Neural progenitor cell (in vitro differentiated cells): ENCODE results near the gene WDR53. TPM values are rescaled to one million over a fixed set of nuclear protein-coding genes. Genes with fewer than 3 reads are reported as not detected.
A peak's percentile ranks its signal among the peaks of the same experiment; 100 is the strongest.

Experiments used
- DNase-seq: peaks from one replicate; pipeline ENCODE4 v3.0.0-alpha.2; 2016; ENCODE audit warnings: low spot score
- H2AFZ ChIP-seq: fragments of 200-600 bp; sonication (generic); replicated peaks from 2 replicates; pipeline ENCODE4 v1.6.1; 2016; ENCODE audit warnings: antibody characterized with exemption
- H3F3A ChIP-seq: fragments of 200-600 bp; sonication (generic); 2 replicates; pipeline ENCODE4 v1.6.1; 2016; ENCODE audit warnings: antibody characterized with exemption, low read depth
- H3K27ac ChIP-seq: fragments of 200-600 bp; sonication (generic); 2 replicates; pipeline ENCODE4 v1.5.1; 2016; ENCODE audit warnings: mild to moderate bottlenecking
- H3K27me3 ChIP-seq: fragments of 200-600 bp; sonication (generic); 2 replicates; pipeline ENCODE4 v1.6.1; 2016; ENCODE audit warnings: mild to moderate bottlenecking, moderate library complexity
- H3K36me3 ChIP-seq: fragments of 200-600 bp; sonication (generic); 2 replicates; pipeline ENCODE4 v1.5.1; 2016
- H3K4me1 ChIP-seq: fragments of 200-600 bp; sonication (generic); 2 replicates; pipeline ENCODE4 v1.6.1; 2016; ENCODE audit warnings: mixed run types
- H3K4me2 ChIP-seq: fragments of 200-600 bp; sonication (generic); 2 replicates; pipeline ENCODE4 v1.6.1; 2016
- H3K4me3 ChIP-seq: fragments of 200-600 bp; sonication (generic); 2 replicates; pipeline ENCODE4 v1.5.1; 2016
- H3K79me2 ChIP-seq: fragments of 200-600 bp; sonication (generic); 2 replicates; pipeline ENCODE4 v1.6.1; 2016; ENCODE audit warnings: low read depth
- H3K9ac ChIP-seq: fragments of 200-600 bp; sonication (generic); 2 replicates; pipeline ENCODE4 v1.6.1; 2016
- H3K9me3 ChIP-seq: fragments of 200-600 bp; sonication (generic); 2 replicates; pipeline ENCODE4 v1.5.1; 2016; ENCODE audit warnings: low read depth
- H4K20me1 ChIP-seq: fragments of 200-600 bp; sonication (generic); 2 replicates; pipeline ENCODE4 v1.6.1; 2016; ENCODE audit warnings: low read depth
- H3K27ac Mint-ChIP-seq: 3 replicates; pipeline ENCODE4 v1.8.0; 2021; ENCODE audit warnings: mixed read lengths
- H3K27me3 Mint-ChIP-seq: 2 replicates; pipeline ENCODE4 v1.8.0; 2022; ENCODE audit warnings: low read depth, mild to moderate bottlenecking, inconsistent platforms, moderate library complexity, mixed read lengths; ENCODE audit not compliant: insufficient read depth
- H3K36me3 Mint-ChIP-seq: 3 replicates; pipeline ENCODE4 v1.8.0; 2021; ENCODE audit warnings: mixed read lengths
- H3K4me1 Mint-ChIP-seq: 3 replicates; pipeline ENCODE4 v1.8.0; 2021; ENCODE audit warnings: mixed read lengths
- H3K4me3 Mint-ChIP-seq: 3 replicates; pipeline ENCODE4 v1.8.0; 2021; ENCODE audit warnings: mild to moderate bottlenecking, moderate library complexity, mixed read lengths
- H3K9me3 Mint-ChIP-seq: 3 replicates; pipeline ENCODE4 v1.8.0; 2020; ENCODE audit warnings: mixed read lengths
- EZH2 ChIP-seq: fragments of 200-600 bp; sonication (generic); IDR thresholded peaks from 2 replicates; pipeline ENCODE4 v1.6.1; 2017; ENCODE audit warnings: antibody characterized with exemption, mild to moderate bottlenecking, moderate library complexity
- EZH2phosphoT487 ChIP-seq: fragments of 200-600 bp; sonication (generic); IDR thresholded peaks from 2 replicates; pipeline ENCODE4 v1.6.1; 2017; ENCODE audit warnings: antibody characterized with exemption
- total RNA-seq: library from RNA; depleted of rRNA; stranded (reverse); fragments of >200 nt; gene quantifications from 2 replicates; pipeline ENCODE4 v1.2.3, GENCODE V29; 2015; ENCODE audit warnings: low replicate concordance
- TF ChIP-seq, protein P1 (sequence below): fragments of 200-600 bp; sonication (generic); IDR thresholded peaks from 2 replicates; pipeline ENCODE4 v1.5.1; 2017; ENCODE audit warnings: antibody characterized with exemption, mild to moderate bottlenecking

WDR53 gene
- total RNA-seq, 1 donor from 2014 or later = 9.7 TPM

DNA sequence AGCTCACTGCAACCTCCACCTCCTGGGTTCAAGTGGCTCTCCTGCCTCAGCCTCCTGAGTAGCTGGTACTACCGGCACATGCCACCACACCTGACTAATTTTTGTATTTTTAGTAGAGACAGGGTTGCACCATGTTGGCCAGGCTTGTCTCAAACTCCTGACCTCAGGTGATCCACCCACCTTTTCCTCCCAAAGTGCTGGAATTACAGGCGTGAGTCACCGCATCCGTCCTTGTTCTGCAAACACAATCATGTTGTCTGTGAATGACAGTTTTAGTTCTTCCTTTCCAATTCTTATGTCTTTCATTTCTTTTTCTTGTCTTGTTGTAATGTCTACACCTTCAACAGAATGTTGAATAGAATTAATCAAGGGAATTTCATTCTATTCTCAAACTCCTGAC is 36.9 kb downstream of the WDR53 start:
- peaks cover 32% of the 10 kb centered on the region for H3K9me3 Mint-ChIP-seq
- peaks cover 27% of the 10 kb centered on the region for H3K27me3 ChIP-seq
- peaks cover 15% of the 10 kb centered on the region for H3K27me3 Mint-ChIP-seq
- no peak overlapping the region for H3K27ac ChIP-seq
- H3K9ac ChIP-seq = no peak overlapping the region
- no peaks in the 10 kb centered on the region for H3K79me2 ChIP-seq
- no peak overlapping the region for H3K4me3 Mint-ChIP-seq
- no peaks in the 10 kb centered on the region for H3K4me1 ChIP-seq
- peaks cover 17% of the 10 kb centered on the region for H3K4me1 Mint-ChIP-seq
- no peaks in the 10 kb centered on the region for H3F3A ChIP-seq
- no peak overlapping the region for H2AFZ ChIP-seq
- TF ChIP-seq EZH2 = no peak
- TF ChIP-seq EZH2phosphoT487 = no peak
- no peak overlapping the region for H3K4me2 ChIP-seq
- no peaks in the 10 kb centered on the region for H3K36me3 ChIP-seq
- no peaks in the 10 kb centered on the region for H4K20me1 ChIP-seq
- H3K9me3 ChIP-seq = peaks cover 4% of the 10 kb centered on the region
- no peak overlapping the region for H3K27ac Mint-ChIP-seq
- H3K36me3 Mint-ChIP-seq = peaks cover 7% of the 10 kb centered on the region
- no peak for DNase-seq
- no peak overlapping the region for H3K4me3 ChIP-seq

DNA sequence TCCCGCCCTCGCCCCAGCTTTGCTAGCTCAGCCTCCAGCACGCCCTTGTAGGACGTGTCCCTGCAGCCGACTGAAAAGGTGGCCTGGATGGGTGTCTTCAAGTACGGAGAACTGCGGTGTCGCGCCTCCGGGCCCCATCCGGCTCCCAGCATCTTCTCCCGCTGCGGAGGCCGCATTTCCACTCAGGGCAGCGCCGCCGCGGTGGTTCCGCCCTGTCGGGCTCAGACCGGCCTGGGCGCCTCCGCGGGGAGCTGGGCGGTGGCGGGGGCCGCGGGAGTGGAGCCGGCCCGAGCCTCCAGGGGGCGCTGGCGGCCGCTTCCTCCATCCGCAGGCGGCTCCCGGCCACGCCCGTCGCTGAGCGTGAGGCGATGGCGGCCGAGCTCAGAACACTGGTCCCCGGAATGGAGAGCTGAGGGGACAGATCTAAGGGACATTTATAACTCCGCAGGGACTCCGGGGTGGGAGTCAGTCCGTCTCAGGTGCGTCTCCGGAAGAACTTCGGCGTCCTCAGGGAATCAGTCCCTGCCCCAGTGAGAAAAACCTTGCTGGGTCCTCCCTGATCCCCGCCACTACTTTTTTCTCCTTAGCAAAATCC is 39.6 kb downstream of the WDR53 start:
- Mint-ChIP-seq H3K27ac (no peak overlapping the region), H3K9me3 (peaks cover 39% of the 10 kb centered on the region), H3K36me3 (peaks cover 7% of the 10 kb centered on the region), H3K4me3 (no peak overlapping the region), H3K27me3 (peaks cover 13% of the 10 kb centered on the region), H3K4me1 (peaks cover 12% of the 10 kb centered on the region)
- H4K20me1 ChIP-seq = no peaks in the 10 kb centered on the region
- H2AFZ ChIP-seq = peak overlapping the region; percentile 80
- no peak overlapping the region for H3K9ac ChIP-seq
- TF ChIP-seq, protein P1, sequence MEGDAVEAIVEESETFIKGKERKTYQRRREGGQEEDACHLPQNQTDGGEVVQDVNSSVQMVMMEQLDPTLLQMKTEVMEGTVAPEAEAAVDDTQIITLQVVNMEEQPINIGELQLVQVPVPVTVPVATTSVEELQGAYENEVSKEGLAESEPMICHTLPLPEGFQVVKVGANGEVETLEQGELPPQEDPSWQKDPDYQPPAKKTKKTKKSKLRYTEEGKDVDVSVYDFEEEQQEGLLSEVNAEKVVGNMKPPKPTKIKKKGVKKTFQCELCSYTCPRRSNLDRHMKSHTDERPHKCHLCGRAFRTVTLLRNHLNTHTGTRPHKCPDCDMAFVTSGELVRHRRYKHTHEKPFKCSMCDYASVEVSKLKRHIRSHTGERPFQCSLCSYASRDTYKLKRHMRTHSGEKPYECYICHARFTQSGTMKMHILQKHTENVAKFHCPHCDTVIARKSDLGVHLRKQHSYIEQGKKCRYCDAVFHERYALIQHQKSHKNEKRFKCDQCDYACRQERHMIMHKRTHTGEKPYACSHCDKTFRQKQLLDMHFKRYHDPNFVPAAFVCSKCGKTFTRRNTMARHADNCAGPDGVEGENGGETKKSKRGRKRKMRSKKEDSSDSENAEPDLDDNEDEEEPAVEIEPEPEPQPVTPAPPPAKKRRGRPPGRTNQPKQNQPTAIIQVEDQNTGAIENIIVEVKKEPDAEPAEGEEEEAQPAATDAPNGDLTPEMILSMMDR = peak; percentile 86
- no peak for TF ChIP-seq EZH2phosphoT487
- TF ChIP-seq EZH2 = peak; percentile 63
- no peaks in the 10 kb centered on the region for H3K36me3 ChIP-seq
- peak overlapping the region; percentile 85 for H3K4me2 ChIP-seq
- H3K27ac ChIP-seq = no peak overlapping the region
- H3K27me3 ChIP-seq = peaks cover 26% of the 10 kb centered on the region
- DNase-seq = peak; percentile 88
- H3F3A ChIP-seq = no peaks in the 10 kb centered on the region
- H3K4me1 ChIP-seq = no peaks in the 10 kb centered on the region
- H3K79me2 ChIP-seq = no peaks in the 10 kb centered on the region
- peak overlapping the region; percentile 51 for H3K4me3 ChIP-seq
- H3K9me3 ChIP-seq = peaks cover 4% of the 10 kb centered on the region

DNA sequence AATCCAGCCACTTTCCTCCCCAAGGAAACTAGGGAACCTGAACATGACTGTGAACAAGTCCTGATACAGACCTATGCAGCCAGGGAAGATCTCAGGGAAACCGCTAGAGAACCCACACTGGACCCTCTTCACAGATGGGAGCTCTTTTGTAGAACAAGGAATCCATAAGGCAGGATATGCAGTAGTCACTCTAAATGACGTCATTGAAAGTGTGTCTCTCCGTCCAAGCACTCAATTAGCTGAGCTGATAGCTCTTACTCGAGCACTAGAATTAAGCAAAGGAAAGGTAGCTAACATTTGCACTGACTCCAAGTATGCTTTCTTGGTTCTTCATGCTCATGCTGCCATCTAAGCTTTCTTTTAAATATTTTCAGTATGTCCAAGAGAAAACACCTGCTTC is 43.2 kb downstream of the WDR53 start:
- no peaks in the 10 kb centered on the region for H3K36me3 Mint-ChIP-seq
- H3K4me1 Mint-ChIP-seq = no peaks in the 10 kb centered on the region
- no peak overlapping the region for H3K27ac ChIP-seq
- H3K9ac ChIP-seq = no peak overlapping the region
- no peaks in the 10 kb centered on the region for H3K4me1 ChIP-seq
- peaks cover 45% of the 10 kb centered on the region for H3K9me3 Mint-ChIP-seq
- no peak overlapping the region for H3K4me3 ChIP-seq
- no peak overlapping the region for H3K4me2 ChIP-seq
- H2AFZ ChIP-seq = no peak overlapping the region
- no peak for DNase-seq
- H3K9me3 ChIP-seq = peaks cover 5% of the 10 kb centered on the region
- no peaks in the 10 kb centered on the region for H3F3A ChIP-seq
- no peaks in the 10 kb centered on the region for H4K20me1 ChIP-seq
- no peak for TF ChIP-seq EZH2phosphoT487
- TF ChIP-seq, protein P1 = no peak
- no peak for TF ChIP-seq EZH2
- no peak overlapping the region for H3K4me3 Mint-ChIP-seq
- H3K27me3 Mint-ChIP-seq = peaks cover 11% of the 10 kb centered on the region
- peaks cover 7% of the 10 kb centered on the region for H3K27me3 ChIP-seq
- H3K27ac Mint-ChIP-seq = no peak overlapping the region
- H3K79me2 ChIP-seq = no peaks in the 10 kb centered on the region
- no peaks in the 10 kb centered on the region for H3K36me3 ChIP-seq

DNA sequence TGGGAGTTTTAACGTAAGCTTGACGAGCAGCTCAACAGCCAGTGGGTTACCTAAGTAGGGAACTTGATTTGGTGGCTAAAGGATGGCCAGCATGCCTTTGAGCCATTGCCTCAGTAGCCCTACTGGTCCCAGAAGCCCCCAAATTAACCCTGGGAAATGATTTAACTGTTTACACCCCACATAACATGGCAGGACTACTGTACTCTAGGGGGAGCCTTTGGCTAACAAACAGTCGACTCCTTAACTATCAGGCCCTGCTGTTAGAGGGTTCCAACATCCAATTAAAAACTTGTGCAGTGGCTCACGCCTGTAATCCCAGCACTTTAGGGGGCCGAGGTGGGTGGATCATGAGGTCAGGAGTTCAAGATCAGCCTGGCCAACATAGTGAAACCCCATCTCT is 43.8 kb downstream of the WDR53 start:
- Mint-ChIP-seq H3K27me3 (peaks cover 11% of the 10 kb centered on the region), H3K9me3 (peaks cover 50% of the 10 kb centered on the region), H3K36me3 (no peaks in the 10 kb centered on the region), H3K4me1 (no peaks in the 10 kb centered on the region), H3K4me3 (no peak overlapping the region), H3K27ac (no peak overlapping the region)
- no peak overlapping the region for H2AFZ ChIP-seq
- H3K36me3 ChIP-seq = no peaks in the 10 kb centered on the region
- H3K4me1 ChIP-seq = no peaks in the 10 kb centered on the region
- peaks cover 7% of the 10 kb centered on the region for H3K27me3 ChIP-seq
- no peaks in the 10 kb centered on the region for H3F3A ChIP-seq
- DNase-seq = peak; percentile 30
- H3K27ac ChIP-seq = no peak overlapping the region
- H3K4me3 ChIP-seq = no peak overlapping the region
- no peak overlapping the region for H3K4me2 ChIP-seq
- no peaks in the 10 kb centered on the region for H3K79me2 ChIP-seq
- TF ChIP-seq, protein P1 = peak; percentile 33
- TF ChIP-seq EZH2 = no peak
- H4K20me1 ChIP-seq = no peaks in the 10 kb centered on the region
- peaks cover 10% of the 10 kb centered on the region for H3K9me3 ChIP-seq
- H3K9ac ChIP-seq = no peak overlapping the region
